Neural crest cell (in vitro differentiated cells): Measurements from ENCODE around the gene PCYT2. TPM values are rescaled to one million over a fixed set of nuclear protein-coding genes. Genes with fewer than 3 reads are reported as not detected.

Experiments used
- DNase-seq: peaks from one replicate; pipeline ENCODE4 v3.0.0; 2021; ENCODE audit warnings: low read depth, mixed read lengths, low spot score
- H3K27ac Mint-ChIP-seq: one replicate; pipeline ENCODE4 v1.8.0; 2021; ENCODE audit warnings: mild to moderate bottlenecking, mixed read lengths; ENCODE audit not compliant: unreplicated experiment
- H3K27me3 Mint-ChIP-seq: 2 replicates; pipeline ENCODE4 v1.8.0; 2021; ENCODE audit warnings: low read depth, mild to moderate bottlenecking, mixed read lengths
- H3K36me3 Mint-ChIP-seq: 2 replicates; pipeline ENCODE4 v1.8.0; 2021; ENCODE audit warnings: low read depth, mild to moderate bottlenecking, mixed read lengths
- H3K4me1 Mint-ChIP-seq: 2 replicates; pipeline ENCODE4 v1.8.0; 2021; ENCODE audit warnings: mixed read lengths
- H3K4me3 Mint-ChIP-seq: one replicate; pipeline ENCODE4 v1.8.0; 2021; ENCODE audit warnings: mild to moderate bottlenecking, mixed read lengths
- H3K9me3 Mint-ChIP-seq: 2 replicates; pipeline ENCODE4 v1.8.0; 2021; ENCODE audit warnings: mixed read lengths
- total RNA-seq: library from RNA; stranded (reverse); gene quantifications from 2 replicates; pipeline ENCODE4 v1.2.1, GENCODE V29; 2021
- TF ChIP-seq, protein P1 (sequence below): fragments of 200-600 bp; sonication (generic); conservative IDR thresholded peaks from 2 replicates; pipeline ENCODE4 v1.5.0; 2021; ENCODE audit warnings: antibody characterized with exemption, mild to moderate bottlenecking

PCYT2 gene
- total RNA-seq, 1 donor from 2014 or later = 92.4 TPM

DNA sequence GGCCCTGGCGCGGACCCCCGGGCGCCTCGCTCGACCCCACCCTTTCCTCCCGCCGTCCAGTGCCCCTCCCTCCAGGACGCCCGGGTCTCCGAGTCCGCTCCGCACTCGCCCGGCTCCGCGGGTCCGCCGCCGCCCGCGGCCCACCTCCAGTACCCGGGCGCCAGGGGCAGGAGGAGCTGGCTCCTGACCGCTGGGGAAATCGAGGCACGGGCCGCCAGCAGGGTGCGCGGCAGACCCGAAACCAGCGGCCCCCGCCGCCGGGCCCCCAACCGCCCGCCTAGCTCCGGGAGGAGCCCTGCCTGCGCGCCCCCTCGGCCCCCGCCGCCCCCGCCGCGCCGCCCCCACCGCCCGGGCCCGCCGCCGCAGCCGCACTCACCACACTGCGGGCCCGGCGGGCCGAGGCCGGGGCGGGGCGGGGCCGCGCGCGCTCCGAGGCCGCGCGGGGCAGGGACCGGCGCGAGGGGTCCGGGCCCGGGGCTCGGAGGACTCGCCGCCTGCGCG, 16.0 kb upstream of the PCYT2 start:
- DNase-seq = no peak
- Mint-ChIP-seq H3K9me3 (no peaks in the 10 kb centered on the region), H3K4me1 (peaks cover 19% of the 10 kb centered on the region), H3K4me3 (no peak overlapping the region), H3K27ac (no peak overlapping the region), H3K27me3 (peaks cover 10% of the 10 kb centered on the region), H3K36me3 (peaks cover under 1% of the 10 kb centered on the region)
- TF ChIP-seq, protein P1, sequence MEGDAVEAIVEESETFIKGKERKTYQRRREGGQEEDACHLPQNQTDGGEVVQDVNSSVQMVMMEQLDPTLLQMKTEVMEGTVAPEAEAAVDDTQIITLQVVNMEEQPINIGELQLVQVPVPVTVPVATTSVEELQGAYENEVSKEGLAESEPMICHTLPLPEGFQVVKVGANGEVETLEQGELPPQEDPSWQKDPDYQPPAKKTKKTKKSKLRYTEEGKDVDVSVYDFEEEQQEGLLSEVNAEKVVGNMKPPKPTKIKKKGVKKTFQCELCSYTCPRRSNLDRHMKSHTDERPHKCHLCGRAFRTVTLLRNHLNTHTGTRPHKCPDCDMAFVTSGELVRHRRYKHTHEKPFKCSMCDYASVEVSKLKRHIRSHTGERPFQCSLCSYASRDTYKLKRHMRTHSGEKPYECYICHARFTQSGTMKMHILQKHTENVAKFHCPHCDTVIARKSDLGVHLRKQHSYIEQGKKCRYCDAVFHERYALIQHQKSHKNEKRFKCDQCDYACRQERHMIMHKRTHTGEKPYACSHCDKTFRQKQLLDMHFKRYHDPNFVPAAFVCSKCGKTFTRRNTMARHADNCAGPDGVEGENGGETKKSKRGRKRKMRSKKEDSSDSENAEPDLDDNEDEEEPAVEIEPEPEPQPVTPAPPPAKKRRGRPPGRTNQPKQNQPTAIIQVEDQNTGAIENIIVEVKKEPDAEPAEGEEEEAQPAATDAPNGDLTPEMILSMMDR = no peak

DNA sequence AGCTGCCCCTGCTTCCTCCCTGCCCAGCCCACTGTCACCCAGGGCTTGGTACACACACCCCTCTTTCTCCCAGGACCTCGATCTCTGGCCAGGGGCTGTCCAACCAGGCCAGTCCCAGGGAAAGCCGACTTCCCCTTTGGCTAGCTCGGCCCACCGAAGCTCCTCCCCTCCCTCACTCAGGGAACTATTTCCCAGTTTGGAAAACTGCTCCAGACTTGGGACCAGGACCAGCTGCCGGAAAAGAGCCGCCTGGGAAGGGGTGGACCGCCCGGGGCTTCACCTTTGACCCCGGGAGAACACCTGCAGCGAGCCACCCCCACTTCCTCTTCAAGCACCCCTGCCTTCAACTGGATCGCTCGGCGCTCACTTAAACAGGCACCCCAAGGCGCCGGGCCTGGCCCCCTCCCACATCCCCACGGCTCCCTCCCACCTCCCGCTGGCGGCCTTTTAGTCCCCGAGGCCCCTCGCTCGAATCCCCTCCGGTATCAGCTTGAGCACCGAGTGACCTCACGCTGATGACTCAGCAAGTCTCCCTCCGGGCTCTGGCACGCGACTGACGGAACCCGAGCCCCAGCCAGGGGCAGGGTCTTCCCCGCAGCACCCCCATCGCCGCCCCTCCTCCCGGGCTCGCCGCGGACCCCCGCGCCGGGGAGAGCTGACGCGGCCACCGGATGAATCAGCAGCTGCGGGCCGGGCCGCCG, 15.4 kb upstream of the PCYT2 start:
- TF ChIP-seq, protein P1 = no peak
- peak overlapping the region; percentile 93 for H3K4me3 Mint-ChIP-seq
- H3K27ac Mint-ChIP-seq = peak overlapping the region; percentile 96
- H3K36me3 Mint-ChIP-seq = peaks cover 3% of the 10 kb centered on the region
- DNase-seq = peak; percentile 51
- H3K9me3 Mint-ChIP-seq = no peaks in the 10 kb centered on the region
- H3K27me3 Mint-ChIP-seq = peaks cover 10% of the 10 kb centered on the region
- peaks cover 19% of the 10 kb centered on the region for H3K4me1 Mint-ChIP-seq

DNA sequence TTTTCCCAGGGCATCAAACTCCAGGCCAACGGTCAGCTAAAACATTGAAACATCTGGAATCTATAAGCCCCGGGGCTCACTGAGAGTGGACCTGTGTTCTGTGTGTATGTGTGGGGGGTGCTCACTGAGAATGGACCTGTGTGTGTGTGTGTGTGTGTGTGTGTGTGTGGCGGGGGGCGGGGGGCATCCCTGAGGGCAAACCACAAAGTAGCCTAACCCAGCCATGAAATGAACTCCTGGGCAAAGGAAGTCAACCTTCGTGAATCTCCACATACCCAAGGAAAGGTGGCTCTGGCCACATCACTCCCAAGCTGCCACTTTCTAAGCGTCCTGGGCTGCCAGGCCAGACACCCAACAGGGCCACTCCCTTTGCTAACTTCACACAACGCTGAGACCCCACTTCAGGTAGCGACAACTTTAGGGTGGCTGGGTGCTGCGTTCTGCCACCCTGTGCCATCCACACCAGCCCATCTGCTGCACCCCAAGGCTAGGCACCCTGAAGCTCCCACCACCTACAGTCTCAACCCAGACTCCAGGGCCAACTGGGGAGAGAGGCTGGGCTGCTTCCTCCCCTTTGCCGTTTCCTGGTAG, 14.8 kb upstream of the PCYT2 start:
- peaks cover 10% of the 10 kb centered on the region for H3K27me3 Mint-ChIP-seq
- peak overlapping the region; percentile 96 for H3K27ac Mint-ChIP-seq
- peak overlapping the region; percentile 93 for H3K4me3 Mint-ChIP-seq
- TF ChIP-seq, protein P1 = no peak
- DNase-seq = no peak
- H3K36me3 Mint-ChIP-seq = peaks cover 3% of the 10 kb centered on the region
- no peaks in the 10 kb centered on the region for H3K9me3 Mint-ChIP-seq
- peaks cover 19% of the 10 kb centered on the region for H3K4me1 Mint-ChIP-seq

DNA sequence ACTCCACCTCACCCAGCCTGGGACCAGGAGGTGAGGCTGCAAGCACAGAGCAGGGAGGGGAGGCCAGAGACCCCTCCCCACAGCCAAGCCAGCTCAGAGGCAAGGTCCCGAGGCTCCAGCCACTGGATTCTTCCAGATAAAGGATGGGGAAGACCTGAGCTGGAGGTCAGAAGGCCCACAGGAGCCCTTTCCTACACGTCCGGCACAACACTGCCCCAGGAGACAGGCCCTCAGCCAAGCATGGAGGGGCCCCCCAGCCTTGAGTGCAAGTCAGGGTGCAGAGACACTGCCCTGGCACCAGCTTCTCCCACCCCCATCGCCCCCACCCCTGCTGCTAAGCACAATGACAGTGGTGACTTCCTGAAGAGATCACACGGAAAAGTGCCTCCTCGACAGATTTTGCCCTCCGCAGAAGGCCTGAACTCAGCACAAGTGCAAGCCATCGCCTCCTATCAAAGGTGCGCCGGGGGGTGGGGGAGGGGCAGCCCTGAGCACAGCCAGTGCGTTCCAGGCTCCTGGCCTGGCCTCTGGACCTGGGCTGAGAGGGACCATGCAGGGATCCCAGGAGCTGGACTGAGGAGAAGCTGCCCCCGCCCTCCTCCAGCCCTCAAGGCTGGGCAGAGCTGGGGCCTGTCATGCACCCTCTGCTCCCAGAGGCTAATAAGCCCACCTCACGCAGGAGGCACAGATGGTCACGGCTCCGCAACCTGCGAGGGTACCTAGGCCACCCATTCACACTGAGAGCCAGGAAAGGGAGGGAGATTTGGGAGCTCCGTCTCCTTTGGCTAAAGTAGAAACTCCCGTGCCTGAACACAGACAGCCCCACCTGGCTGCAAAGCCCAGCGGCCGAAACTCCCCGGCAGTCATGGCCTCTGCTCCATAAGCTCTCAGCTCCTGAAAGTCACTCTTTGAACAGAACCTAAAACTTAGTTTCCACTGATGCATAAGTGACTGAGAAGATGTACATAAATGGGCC, 13.6 kb upstream of the PCYT2 start:
- H3K4me1 Mint-ChIP-seq = peaks cover 19% of the 10 kb centered on the region
- no peak for DNase-seq
- peak overlapping the region; percentile 93 for H3K4me3 Mint-ChIP-seq
- H3K9me3 Mint-ChIP-seq = no peaks in the 10 kb centered on the region
- peaks cover 10% of the 10 kb centered on the region for H3K27me3 Mint-ChIP-seq
- no peak overlapping the region for H3K27ac Mint-ChIP-seq
- TF ChIP-seq, protein P1 = no peak
- peaks cover 3% of the 10 kb centered on the region for H3K36me3 Mint-ChIP-seq
